Suppressor macrophage treated with lipopolysaccharide for 4 hours (primary cell): Measurements from ENCODE around the gene GPR146.

Source experiments
- DNase-seq: peaks from one replicate; pipeline ENCODE4 v3.0.0-alpha.2; 2020

Gene GPR146

GRCh38 chr7:1080921-1081255, 36.5 kb downstream of the GPR146 start:
- DNase-seq = no peak

- DNase-seq = no peak
Observed at GRCh38 chr7:1081336-1081735, 37.0 kb downstream of the GPR146 start.

GRCh38 chr7:1081931-1082401, 37.6 kb downstream of the GPR146 start:
- DNase-seq = no peak

GRCh38 chr7:1083729-1084657, 39.6 kb downstream of the GPR146 start:
- no peak for DNase-seq

- DNase-seq = no peak
Observed at GRCh38 chr7:1085266-1085665, 40.9 kb downstream of the GPR146 start.

- DNase-seq = no peak
Observed at GRCh38 chr7:1085910-1086421, 41.6 kb downstream of the GPR146 start.

GRCh38 chr7:1086588-1087464, 42.5 kb downstream of the GPR146 start:
- peak; percentile 81 for DNase-seq

- DNase-seq = no peak
Observed at GRCh38 chr7:1087465-1087814, 43.1 kb downstream of the GPR146 start.

GRCh38 chr7:1087952-1088920, 43.9 kb downstream of the GPR146 start, which contains the start of gene GPER1:
Gene GPER1 (plus strand): TSS chr7:1088113. CDS start chr7:1091729, 3,616 bp downstream.
- no peak for DNase-seq

- no peak for DNase-seq
Observed at GRCh38 chr7:1090236-1090635, 45.9 kb downstream of the GPR146 start.

GRCh38 chr7:1090686-1091643, 46.6 kb downstream of the GPR146 start:
- DNase-seq = peak; percentile 24

- no peak for DNase-seq
Observed at GRCh38 chr7:1091644-1092027, 47.3 kb downstream of the GPR146 start.

GRCh38 chr7:1092161-1092632, 47.9 kb downstream of the GPR146 start:
- no peak for DNase-seq

- DNase-seq = no peak
Observed at GRCh38 chr7:1092806-1093501, 48.6 kb downstream of the GPR146 start.

GRCh38 chr7:1093502-1093843, 49.1 kb downstream of the GPR146 start:
- DNase-seq = no peak

GRCh38 chr7:1093916-1094508, 49.7 kb downstream of the GPR146 start:
- no peak for DNase-seq

GRCh38 chr7:1094870-1095269, 50.5 kb downstream of the GPR146 start:
- DNase-seq = no peak

- DNase-seq = no peak
Observed at GRCh38 chr7:1095621-1096155, 51.3 kb downstream of the GPR146 start.
